MCF 10A (cell line): ENCODE results near the gene ATG14. TPM values are rescaled to one million over a fixed set of nuclear protein-coding genes. Genes with fewer than 3 reads are reported as not detected.
A peak's percentile ranks its signal among the peaks of the same experiment; 100 is the strongest.

Experiments
- BruUV-seq: library from RNA; stranded (reverse); fragments of 400-500 nt; replicated peaks from 2 replicates; lab custom pipeline; 2021; lab: Mats Ljungman, UMichigan
- CTCF ChIA-PET: fragments of 300-600 bp; sonication (Branson Sonifier 250); formaldehyde crosslinking; extraction: SDS; loops from one replicate; lab custom pipeline; 2021; ENCODE audit warnings: antibody characterized with exemption, inconsistent platforms; lab: Yijun Ruan, JAX
- POLR2A ChIA-PET: fragments of 300-600, 350-650 bp; sonication (Branson Sonifier 250); formaldehyde crosslinking; extraction: SDS; loops from one replicate; lab custom pipeline; 2020; ENCODE audit warnings: antibody characterized with exemption, inconsistent platforms; lab: Yijun Ruan, JAX
- DNase-seq: peaks from one replicate; pipeline ENCODE4 v3.0.0-alpha.2; 2018; ENCODE audit not compliant: unreplicated experiment
- H3K27ac Mint-ChIP-seq: one replicate; pipeline ENCODE4 v1.8.0; 2022; ENCODE audit warnings: mild to moderate bottlenecking, low read depth, mixed read lengths; ENCODE audit not compliant: unreplicated experiment
- H3K27me3 Mint-ChIP-seq: one replicate; pipeline ENCODE4 v1.8.0; 2022; ENCODE audit warnings: mixed read lengths; ENCODE audit not compliant: insufficient read depth, unreplicated experiment
- H3K36me3 Mint-ChIP-seq: one replicate; pipeline ENCODE4 v1.8.0; 2022; ENCODE audit warnings: mild to moderate bottlenecking, moderate library complexity, mixed read lengths; ENCODE audit not compliant: insufficient read depth, unreplicated experiment
- H3K4me1 Mint-ChIP-seq: one replicate; pipeline ENCODE4 v1.8.0; 2022; ENCODE audit warnings: mixed read lengths; ENCODE audit not compliant: insufficient read depth, unreplicated experiment
- H3K4me3 Mint-ChIP-seq: one replicate; pipeline ENCODE4 v1.8.0; 2022; ENCODE audit warnings: mild to moderate bottlenecking, moderate library complexity, mixed read lengths; ENCODE audit not compliant: unreplicated experiment
- H3K9me3 Mint-ChIP-seq: one replicate; pipeline ENCODE4 v1.8.0; 2022; ENCODE audit warnings: mixed read lengths; ENCODE audit not compliant: unreplicated experiment
- intact Hi-C: fragments of 100-400 bp; cut with micrococcal nuclease; formaldehyde crosslinking; loops from 2 replicates; pipeline ENCODE4 v1.14.1; 2022
- total RNA-seq: library from RNA; stranded (reverse); gene quantifications from 2 replicates; pipeline ENCODE4 v1.2.3, GENCODE V29; 2022
- TF ChIP-seq, protein P1 (sequence below): fragments of 200-600 bp; IDR thresholded peaks from one replicate; pipeline ENCODE4 v1.8.0; 2022; ENCODE audit warnings: antibody characterized with exemption, mild to moderate bottlenecking; ENCODE audit not compliant: unreplicated experiment

ATG14 gene
- total RNA-seq, 1 experiment from 2014 or later: 6.6 TPM

DNA sequence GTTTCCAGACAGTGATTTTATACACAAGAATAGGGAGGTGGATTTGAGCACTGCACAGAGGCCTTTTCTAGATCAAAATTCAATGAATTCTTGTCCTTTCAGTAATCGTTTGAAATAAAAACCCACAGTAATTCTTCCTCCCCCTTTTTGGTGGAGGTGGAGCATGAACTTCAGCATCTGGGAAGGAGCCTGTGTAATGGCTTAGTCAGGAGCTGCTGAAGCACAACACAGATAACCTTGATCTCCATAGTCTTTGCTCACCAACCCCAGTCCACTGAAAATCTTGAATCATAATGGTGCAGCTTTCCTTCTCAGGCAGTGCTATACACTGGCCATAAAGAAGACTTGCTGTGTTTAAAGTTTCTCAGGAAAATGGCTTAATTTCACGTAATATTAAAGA is 35.2 kb upstream of the ATG14 start:
- Mint-ChIP-seq H3K27ac (no peak overlapping the region), H3K36me3 (peaks cover 10% of the 10 kb centered on the region), H3K9me3 (no peaks in the 10 kb centered on the region), H3K4me1 (peaks cover 37% of the 10 kb centered on the region), H3K27me3 (no peaks in the 10 kb centered on the region), H3K4me3 (no peak overlapping the region)
- intact Hi-C loops: loop anchor here (2.0 to 5.0 kb wide), 5 partner anchors 134 to 1040 kb away; partner anchors contain the start of gene KTN1
- CTCF ChIA-PET: interaction anchor here (0.6 to 2.9 kb wide), 60 partner anchors 8 to 1070 kb away, joined by 3 to 24 read pairs (median 5); no protein-coding TSS in a partner anchor
- TF ChIP-seq, protein P1, sequence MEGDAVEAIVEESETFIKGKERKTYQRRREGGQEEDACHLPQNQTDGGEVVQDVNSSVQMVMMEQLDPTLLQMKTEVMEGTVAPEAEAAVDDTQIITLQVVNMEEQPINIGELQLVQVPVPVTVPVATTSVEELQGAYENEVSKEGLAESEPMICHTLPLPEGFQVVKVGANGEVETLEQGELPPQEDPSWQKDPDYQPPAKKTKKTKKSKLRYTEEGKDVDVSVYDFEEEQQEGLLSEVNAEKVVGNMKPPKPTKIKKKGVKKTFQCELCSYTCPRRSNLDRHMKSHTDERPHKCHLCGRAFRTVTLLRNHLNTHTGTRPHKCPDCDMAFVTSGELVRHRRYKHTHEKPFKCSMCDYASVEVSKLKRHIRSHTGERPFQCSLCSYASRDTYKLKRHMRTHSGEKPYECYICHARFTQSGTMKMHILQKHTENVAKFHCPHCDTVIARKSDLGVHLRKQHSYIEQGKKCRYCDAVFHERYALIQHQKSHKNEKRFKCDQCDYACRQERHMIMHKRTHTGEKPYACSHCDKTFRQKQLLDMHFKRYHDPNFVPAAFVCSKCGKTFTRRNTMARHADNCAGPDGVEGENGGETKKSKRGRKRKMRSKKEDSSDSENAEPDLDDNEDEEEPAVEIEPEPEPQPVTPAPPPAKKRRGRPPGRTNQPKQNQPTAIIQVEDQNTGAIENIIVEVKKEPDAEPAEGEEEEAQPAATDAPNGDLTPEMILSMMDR: no peak
- BruUV-seq: no TSS peak
- POLR2A ChIA-PET: interaction anchor here (0.5 to 2.2 kb wide), 14 partner anchors 10 to 259 kb away, joined by 3 to 10 read pairs (median 4); partner anchors contain the start of genes ATG14 and KTN1
- DNase-seq: peak; percentile 50

DNA sequence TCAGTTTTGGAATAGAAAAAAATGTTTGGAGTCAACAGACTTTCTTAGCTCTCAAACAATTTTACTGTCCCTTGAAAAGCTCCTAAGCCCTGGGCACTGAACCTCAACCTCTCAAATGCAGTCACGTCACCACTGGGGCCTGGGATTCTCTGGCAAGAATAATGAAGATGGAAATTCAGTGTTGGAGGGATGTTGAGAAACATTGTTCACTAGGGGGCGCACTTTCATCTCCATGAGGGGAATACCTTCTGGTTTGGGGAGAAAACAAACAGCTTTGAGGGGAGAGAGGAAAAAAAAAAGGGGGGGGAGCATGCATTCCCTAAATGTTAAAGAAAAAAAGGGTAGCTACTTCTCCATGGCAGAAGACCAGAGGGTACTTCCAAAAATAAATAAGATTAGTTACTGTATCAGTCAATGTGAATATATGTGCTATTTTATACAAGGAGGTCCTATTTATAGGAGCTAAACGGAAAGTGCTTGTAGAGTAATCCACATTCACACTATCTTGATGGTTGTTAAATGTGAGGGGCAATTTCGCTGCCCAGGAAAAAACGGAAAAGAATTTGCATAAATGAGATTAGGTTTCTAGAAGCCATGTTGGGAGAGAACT is 34.6 kb upstream of the ATG14 start:
- peaks cover 31% of the 10 kb centered on the region for H3K4me1 Mint-ChIP-seq
- no peaks in the 10 kb centered on the region for H3K27me3 Mint-ChIP-seq
- POLR2A ChIA-PET: interaction anchor here (0.5 to 2.2 kb wide), 14 partner anchors 11 to 260 kb away, joined by 3 to 10 read pairs (median 3); partner anchors contain the start of genes ATG14 and KTN1
- BruUV-seq: no TSS peak
- no peaks in the 10 kb centered on the region for H3K9me3 Mint-ChIP-seq
- no peak overlapping the region for H3K27ac Mint-ChIP-seq
- no peak overlapping the region for H3K4me3 Mint-ChIP-seq
- DNase-seq: peak; percentile 89
- intact Hi-C loops: loop anchor here (2.0 to 5.0 kb wide), 5 partner anchors 135 to 1041 kb away; partner anchors contain the start of gene KTN1
- CTCF ChIA-PET: interaction anchor here (0.6 to 2.9 kb wide), 64 partner anchors 9 to 1070 kb away, joined by 3 to 24 read pairs (median 4); partner anchors contain the start of genes DLGAP5 and KTN1
- TF ChIP-seq, protein P1: peak; percentile 65
- H3K36me3 Mint-ChIP-seq: peaks cover 9% of the 10 kb centered on the region

DNA sequence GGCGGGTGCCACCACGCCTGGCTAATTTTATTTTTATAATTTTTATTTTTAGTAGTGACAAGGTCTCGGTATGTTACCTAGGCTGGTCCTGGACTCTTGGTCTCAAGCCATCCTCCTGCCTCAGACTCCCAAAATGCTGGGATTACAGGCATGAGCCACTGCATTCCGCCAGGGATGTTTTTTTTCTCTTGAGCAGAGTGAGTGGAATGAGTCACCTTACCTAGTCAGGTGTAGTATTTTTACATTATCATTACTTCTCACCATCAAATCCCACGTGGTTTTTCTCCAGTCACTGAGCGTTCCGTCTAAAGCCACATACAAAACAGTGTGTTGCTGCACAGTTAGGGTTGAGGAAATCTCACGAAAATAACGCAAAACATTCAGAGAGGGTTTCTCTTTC is 29.7 kb upstream of the ATG14 start:
- BruUV-seq: no TSS peak
- no peak for DNase-seq
- no peaks in the 10 kb centered on the region for H3K9me3 Mint-ChIP-seq
- H3K4me1 Mint-ChIP-seq: peaks cover 4% of the 10 kb centered on the region
- intact Hi-C loops: no loop called here
- no peak overlapping the region for H3K4me3 Mint-ChIP-seq
- peaks cover 10% of the 10 kb centered on the region for H3K27me3 Mint-ChIP-seq
- ChIA-PET CTCF (interaction anchor here (0.6 to 2.5 kb wide), 5 partner anchors 216 to 1034 kb away, joined by 3 to 9 read pairs (median 3); no protein-coding TSS in a partner anchor), POLR2A (no interaction called here)
- TF ChIP-seq, protein P1: no peak
- H3K36me3 Mint-ChIP-seq: peaks cover 2% of the 10 kb centered on the region
- no peak overlapping the region for H3K27ac Mint-ChIP-seq

DNA sequence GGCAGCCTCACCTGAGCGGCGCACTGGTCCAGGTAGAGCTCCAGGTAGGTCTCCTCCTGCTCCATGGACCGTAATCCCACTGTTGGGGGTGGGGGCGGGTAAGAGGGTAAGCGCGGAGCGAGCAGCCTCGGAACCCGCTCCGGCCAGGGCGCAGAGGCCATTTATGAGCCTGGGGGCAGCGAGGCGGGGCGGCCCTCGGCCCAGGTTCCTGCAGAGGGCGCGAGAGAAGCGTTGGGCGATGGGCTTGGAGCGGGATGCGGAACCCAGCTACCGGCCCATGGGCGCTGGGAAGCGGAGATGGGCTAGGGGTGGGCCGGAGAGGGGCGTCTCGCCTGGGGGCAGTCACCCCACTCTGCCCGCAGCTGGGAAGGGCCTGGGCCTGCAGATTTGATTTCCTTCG is 28.8 kb upstream of the ATG14 start, which contains the start of gene TBPL2:
Gene TBPL2 (minus strand): TSS at position 232 of the 400 bp plus-strand sequence. CDS start 167 bp downstream, at position 65.
- H3K4me1 Mint-ChIP-seq: no peaks in the 10 kb centered on the region
- no peak within 1 kb of the TSS for H3K27ac Mint-ChIP-seq
- intact Hi-C loops: no loop called here
- ChIA-PET CTCF (interaction anchor here (0.6 to 2.5 kb wide), 6 partner anchors 47 to 1035 kb away, joined by 3 to 9 read pairs (median 4); no protein-coding TSS in a partner anchor), POLR2A (no interaction called here)
- H3K36me3 Mint-ChIP-seq: no peaks in the 10 kb centered on the region
- TF ChIP-seq, protein P1: no peak
- peaks cover 16% of the 10 kb centered on the region for H3K27me3 Mint-ChIP-seq
- no TSS peak for BruUV-seq
- no peak within 1 kb of the TSS for H3K4me3 Mint-ChIP-seq
- DNase-seq: no peak
- no peaks in the 10 kb centered on the region for H3K9me3 Mint-ChIP-seq
